HG03025 (cell line): ENCODE measurements around the gene OR56A1.

Experiments
- ATAC-seq: cut with Tn5 transposase; IDR thresholded peaks from one replicate; pipeline ENCODE4 v1.9.1; 2021; ENCODE audit warnings: mild to moderate bottlenecking, moderate library complexity; ENCODE audit not compliant: unreplicated experiment, low FRiP score

OR56A1 gene

DNA sequence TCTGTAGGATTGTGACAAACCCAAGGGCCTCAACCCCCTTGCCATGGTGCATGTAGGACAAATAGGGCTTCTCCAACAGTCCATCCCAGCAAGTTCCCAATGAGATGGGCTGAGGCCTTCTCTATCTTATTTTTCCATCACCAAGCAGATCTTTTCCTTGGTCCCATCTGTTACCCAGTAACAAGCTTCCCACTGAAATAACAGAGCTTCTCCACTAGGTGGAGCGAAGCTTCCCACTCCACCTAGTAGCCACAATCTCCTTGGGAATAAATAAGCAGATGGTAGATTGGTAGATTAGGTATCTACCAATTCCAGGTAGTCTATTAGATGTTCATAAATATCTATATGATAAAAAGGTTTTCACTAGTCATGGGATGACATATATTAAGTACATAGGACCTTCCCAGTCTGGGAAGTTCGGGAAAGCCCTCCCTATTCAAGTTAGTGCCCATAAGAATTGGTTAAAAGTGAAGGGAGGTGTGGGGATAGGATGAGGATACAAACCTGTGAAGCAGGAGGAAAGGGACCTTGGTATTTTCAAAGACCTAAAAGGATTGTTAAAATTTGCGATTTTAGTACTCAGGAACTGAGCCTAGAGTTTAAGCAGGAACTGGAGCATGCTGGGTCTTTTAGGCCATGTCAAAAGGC is 37.8 kb downstream of the OR56A1 start:
- ATAC-seq, result no peak

DNA sequence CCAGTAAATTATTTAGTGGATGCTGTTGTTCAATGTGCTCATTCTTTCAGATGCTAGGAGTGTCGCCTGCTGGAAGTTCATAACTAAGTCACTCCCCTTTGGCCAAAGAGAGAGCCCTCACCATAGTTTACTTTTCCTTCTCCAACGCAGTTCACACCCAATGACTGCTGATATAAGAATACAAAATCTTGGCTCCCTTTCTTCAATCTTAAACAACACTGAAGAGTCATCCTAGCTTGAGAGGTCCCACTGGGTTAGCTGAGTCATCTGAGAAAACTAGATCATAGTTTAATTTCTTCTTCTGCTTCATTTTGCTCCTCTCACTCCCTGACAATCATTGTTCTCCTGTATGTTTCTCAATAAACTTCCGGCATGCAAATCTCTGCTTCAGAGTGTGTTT is 38.4 kb downstream of the OR56A1 start:
- ATAC-seq, result no peak

- no peak for ATAC-seq
Measured at GRCh38 chr11:5989203-5989602, 41.4 kb downstream of the OR56A1 start.

DNA sequence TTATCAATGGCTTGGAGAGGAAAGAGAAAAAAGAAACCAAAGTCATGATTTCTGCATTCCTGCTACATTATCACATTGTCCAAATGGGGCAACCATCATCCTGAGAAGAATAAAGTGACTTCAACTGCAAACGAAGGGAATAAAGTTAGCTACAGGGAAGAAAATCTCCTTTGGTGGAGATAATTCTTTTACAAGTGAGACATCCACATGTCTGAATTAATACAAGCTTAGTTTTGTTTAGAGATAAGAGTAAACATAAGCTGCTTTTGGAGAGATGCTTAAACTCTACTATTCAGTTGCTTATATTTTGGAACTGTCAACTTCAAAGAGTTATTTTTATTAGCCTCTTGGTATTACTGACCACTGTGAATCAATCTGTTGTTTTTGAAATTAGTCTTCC is 43.7 kb downstream of the OR56A1 start, which contains the start of gene OR52L1:
Gene OR52L1, minus strand, starts transcription at position 101 of the 400 bp plus-strand sequence. Its CDS starts 55 bp downstream, at position 46.
- ATAC-seq, result no peak

GRCh38 chr11:5983443-5983842 is 47.1 kb downstream of the OR56A1 start:
- ATAC-seq, result no peak

GRCh38 chr11:5973530-5973929 is 57.0 kb downstream of the OR56A1 start:
- ATAC-seq, result no peak
